A172 (cell line): ENCODE results near the gene SLC17A7. TPM values are rescaled to one million over a fixed set of nuclear protein-coding genes. Genes with fewer than 3 reads are reported as not detected.
"Not testable (repeated sequence)": the region's sequence is repeated elsewhere in the genome, so short reads cannot be mapped to it uniquely, and the experiment has no call there.

Experiments used
- DNase-seq: peaks from one replicate; pipeline ENCODE4 v3.0.0-alpha.2; 2015; ENCODE audit warnings: low spot score
- total RNA-seq: library from RNA; depleted of rRNA; stranded (reverse); fragments of >200 nt; shearing (Covaris generic); gene quantifications from 2 replicates; pipeline ENCODE4 v1.2.3, GENCODE V29; 2014

Gene SLC17A7
- total RNA-seq, 1 experiment from 2014 or later = not detected

- DNase-seq = not testable (repeated sequence)
Observed at GRCh38 chr19:49444100-49444700, 2.9 kb upstream of the SLC17A7 start.

DNA sequence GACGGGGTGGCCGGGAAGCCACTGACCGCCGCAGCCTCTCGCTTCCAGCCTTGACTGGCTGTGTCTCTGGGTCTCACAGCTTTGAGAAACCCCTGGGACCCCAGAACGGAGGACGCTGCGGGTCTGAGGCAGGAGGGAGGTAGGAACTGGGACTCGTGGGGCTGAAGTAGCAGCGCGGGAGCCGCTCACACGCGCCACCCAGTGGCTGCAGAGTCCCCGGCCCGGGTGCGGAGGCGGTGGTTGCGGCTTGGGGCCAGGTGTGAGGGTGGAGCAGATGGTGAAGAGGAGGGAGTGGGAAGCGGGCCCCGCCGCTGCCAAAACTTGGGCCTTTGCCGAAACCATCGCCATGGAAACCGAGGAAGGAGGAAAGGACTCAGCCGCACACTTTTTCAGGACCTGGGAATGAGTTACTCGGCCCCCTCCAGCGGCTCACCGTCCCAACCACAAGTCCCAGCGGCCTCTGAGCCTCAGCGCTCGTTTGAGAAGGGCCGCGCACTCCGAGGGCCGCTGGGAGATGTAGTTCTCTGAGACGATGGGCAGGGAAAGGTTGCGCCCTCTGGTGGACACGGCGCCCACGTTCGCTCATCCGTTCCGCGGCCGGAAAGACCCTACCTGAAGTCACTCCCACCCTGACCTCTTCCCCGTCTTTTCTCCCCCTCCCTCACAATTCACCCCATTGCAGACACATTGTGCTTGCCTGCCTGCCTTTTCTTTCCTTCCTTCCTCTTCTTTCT is 2.2 kb upstream of the SLC17A7 start:
- DNase-seq = peak; percentile 91

DNA sequence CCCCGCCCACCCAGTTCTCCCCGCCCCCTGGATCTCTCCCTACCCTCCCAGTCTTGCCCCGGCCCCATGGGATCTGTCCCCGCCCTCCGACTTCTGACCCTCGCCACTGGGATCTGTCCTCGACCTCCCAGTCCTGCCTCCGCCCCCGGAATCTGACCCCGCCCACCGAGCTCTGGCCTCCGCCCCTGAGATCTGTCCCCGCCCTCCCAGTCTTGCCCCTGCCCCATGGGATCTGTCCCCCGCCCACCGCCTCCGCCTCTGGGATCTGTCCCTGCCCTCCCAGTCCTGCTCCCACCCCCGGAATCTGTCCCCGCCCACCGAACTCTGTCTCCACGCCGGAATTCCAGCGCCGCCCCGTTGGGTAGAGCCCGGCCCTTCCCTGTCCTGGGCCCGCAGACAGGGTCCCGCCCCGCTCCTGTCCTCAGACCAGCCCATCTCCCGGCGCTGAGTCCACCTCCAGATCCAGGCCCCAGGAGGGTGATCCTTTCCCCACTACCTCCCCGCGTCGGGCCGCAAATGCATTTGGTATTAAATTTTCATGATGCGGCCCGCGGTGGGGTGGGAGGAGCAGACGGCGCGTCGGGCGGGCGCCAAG is 1.5 kb upstream of the SLC17A7 start:
- DNase-seq = peak; percentile 84

GRCh38 chr19:49442354-49442753 is 1.0 kb upstream of the SLC17A7 start:
- peak; percentile 35 for DNase-seq

GRCh38 chr19:49441960-49442350 is 628 bp upstream of the SLC17A7 start:
- no peak for DNase-seq

- DNase-seq = no peak
Observed at GRCh38 chr19:49440439-49441209, 703 bp downstream of the SLC17A7 start.

- DNase-seq = no peak
Observed at GRCh38 chr19:49439836-49440235, 1.5 kb downstream of the SLC17A7 start.

DNA sequence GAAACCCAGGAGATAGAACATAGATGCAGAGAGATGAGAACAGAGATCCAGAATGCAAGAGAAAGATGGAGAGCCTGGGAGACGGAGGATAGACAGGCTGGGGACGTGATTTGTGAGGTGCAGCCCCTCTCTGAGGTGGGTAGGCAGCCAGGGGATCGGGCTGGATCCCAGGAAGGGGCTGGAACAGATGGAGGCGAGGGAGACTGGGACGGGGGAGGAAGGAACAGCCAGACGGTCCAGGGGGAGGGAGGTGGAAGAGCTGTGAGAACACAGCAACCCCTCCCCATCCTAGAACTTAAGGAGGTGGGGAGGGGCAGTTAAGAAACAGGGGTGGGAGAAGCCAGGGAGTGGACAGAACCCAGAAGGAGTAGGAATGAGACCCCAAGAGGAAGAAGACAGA is 3.1 kb downstream of the SLC17A7 start:
- DNase-seq = no peak

DNA sequence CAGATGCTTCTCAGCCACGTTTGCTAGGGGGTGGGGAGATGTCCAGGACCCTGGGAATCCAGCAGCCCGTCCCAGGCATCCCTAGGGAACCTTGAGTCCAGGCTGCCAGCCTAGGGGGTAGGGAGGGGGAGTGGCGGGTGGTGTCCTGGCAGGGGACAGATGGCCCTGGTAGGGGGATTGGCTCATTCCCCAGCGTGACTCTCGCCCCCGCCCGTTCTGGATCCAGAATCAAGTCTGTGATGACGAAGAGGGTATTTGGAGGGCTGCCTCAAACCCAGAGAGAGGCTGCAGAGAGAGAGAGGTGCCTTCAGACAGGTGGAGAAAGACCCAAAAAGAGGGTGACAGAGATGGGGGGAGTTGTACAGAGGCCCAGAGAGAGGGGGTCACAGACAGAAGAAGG is 4.1 kb downstream of the SLC17A7 start:
- DNase-seq = no peak

DNA sequence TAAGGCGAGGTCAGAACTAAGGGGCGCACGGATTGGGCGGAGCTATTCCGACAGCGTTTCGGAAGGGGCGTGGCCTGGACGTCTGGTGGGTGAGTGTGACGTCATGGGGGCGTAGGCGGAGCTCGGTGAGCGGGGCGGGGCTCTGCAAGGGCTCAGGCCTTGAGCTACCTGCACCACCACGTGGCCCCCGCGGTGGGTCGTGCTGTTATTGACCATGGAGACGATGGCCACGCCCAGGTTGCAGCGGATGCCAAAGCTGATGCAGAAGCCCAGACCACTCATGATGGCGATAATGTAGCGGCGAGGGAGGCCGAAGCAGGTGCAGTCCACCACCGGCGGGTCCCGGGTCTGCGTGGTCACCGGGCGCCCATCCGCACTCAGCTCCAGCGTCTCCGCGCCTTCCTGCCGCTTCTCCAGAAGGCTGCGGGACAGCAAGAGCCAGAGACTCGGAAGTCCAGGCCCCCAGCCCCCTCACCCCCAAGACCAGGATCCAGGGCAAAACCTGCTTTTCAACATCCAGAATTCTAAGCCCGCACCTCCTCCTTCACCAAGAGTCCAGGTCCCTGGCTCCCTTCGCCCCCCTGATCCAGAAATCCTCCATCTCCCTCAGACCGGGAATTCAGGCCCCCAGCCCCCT is 4.8 kb downstream of the SLC17A7 start:
- DNase-seq = no peak

- no peak for DNase-seq
Observed at GRCh38 chr19:49435670-49436069, 5.7 kb downstream of the SLC17A7 start.

DNA sequence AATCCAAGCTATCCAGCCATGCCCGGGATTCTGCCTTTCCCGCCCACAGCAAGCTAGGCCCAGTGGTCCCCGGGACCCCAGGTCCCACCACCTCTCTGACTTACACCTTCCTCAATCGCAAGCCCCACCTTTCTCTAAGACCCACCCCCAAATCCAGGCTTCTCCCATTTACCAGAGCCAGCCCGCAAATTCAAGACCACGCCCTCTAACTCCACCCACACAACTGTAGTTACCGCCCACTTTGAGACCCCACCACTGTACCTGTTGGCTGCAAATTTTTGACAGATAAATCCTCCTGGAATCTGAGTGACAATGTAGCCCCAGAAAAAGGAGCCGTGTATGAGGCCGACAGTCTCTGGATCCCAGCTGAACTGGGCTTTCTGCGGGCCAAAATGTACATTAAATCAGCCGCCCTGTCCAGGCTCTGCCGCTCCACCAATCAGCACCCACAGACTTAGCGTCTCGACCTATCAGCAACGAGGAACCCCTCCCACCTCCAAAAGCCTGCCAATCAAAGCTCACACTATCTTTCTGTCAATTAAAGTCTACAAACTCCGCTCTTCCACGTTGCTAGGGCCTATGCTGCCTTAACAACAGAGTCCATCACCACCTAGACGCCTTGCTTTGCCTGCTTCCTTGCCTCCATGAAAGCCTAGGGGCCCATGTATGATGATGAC is 6.3 kb downstream of the SLC17A7 start:
- DNase-seq = no peak

DNA sequence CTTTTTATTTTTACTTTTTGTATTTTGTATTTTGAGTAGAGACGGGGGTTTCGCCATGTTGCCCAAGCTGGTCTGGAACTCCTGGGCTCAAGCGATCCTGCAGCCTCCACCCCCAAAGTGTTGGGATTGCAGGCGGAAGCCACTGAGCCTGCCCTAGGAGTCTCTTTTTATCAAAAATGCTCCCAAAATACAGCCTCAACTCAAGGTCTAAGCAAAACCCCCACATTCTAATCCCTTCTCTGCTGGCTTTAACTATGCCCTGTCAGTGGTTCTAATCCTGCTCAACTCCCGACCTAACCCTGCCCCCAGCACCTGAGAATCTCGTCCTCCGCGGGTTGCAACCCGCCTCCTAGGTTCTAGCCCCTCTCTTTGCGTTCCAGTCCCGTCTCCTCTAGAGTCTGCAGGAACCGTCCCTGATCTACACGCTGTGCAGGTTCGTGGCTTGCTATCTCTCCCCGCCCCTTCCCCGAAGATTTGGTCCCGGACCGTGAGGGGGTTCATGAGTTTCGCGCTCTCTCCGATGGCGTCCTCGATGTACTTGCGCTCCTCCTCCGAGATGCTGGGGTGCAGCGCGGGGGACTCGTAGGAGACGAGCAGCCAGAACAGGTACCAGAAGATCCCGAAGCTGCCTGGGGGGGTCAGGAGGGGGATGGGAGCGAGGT is 8.0 kb downstream of the SLC17A7 start:
- DNase-seq = no peak

DNA sequence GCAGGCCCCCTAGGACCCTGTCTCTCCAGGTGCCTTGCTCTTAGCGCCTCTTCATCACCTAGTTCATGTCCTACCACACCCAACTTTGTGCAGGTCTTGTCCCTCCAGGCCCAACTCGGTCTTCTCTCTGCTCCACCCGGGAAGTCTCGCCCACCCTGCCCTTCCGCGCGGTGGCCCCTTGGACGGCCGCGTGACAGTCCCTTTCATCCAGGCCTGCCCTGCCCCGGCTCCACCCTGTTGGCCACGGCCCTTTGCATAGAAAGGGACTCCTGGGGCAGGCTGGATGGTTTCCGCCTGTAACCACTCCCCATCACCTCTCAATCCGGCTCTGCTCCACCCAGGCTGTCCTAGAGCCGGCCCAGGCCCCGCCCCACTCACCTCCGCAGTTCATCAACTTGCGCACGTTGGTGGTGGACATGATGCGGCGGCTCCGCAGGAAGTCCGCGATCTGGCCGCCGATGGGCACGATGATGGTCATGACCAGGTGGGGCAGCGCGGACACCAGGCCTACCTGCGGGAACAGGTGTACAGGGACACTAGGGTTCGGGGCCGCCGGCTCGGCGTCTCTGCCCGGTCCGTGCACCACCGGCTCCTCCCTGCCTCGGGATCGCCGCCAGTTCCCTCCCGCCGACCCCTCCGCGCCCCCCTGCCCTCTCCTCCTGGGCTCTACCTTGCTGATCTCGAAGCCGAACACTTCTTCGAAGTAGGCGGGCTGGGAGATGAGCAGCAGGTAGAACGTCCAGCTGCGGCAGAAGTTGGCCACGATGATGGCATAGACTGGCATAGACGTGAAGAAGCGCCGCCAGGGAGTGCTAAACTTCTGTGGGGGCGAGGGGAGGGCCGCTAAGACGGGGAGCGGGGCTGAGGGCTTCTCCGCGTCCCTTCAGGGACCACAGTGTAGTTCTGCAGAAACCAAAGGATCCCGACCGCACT is 8.9 kb downstream of the SLC17A7 start:
- no peak for DNase-seq

GRCh38 chr19:49431330-49431749 is 10.0 kb downstream of the SLC17A7 start:
- DNase-seq = no peak

DNA sequence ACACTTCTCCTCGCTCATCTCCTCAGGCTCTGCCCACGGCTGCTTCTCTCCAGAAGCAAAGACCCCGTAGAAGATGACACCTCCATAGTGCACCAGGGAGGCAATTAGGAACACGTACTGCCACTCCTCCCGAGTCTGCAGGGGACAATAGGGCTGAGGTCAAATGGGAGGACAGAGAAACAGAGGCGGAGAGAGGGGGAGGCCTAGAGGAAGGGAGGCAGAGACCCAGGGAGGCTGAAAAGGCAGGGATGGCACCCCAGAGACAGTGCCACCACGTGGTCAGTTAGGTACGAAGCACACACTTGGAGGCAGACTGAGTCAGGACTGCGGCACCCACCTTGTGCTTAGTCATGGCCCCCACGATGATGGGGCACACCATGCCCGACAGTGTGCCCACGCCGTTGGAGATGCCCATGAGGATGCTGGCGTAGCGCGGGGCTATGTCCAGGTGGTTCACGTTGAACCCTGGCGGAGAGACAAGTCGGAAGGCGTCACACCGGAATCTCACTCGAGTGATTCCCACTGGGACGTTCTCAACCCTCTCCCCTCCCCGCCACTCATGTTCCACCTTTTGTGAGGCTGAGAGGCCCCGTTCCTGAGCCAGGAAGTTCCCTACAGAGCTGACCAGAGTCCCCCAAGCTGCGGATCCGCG is 10.5 kb downstream of the SLC17A7 start:
- DNase-seq = no peak

DNA sequence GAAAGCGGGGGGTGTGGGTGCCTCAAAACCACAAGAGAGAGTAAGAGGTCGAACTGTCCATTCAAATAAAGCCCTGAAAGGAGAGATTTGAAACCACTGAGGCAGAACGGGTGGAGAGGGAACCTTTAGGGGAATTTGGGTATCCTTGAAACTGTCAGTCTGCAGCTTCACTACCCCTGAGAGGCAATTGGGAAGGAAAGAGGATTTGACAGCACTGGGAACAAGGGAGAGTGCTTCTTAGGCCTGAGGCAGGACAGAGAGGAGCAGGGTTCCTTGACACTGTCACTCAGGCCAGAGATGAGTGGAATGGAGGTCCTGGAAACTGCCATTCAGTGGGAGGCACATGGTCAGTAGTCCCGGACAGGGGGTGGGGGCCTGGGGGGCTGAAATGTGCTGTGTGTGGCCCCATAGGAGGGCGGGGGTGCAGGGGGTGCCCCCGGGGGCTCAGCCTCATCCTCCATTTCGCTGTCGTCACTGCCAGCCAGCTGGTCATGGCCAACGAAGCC is 11.1 kb downstream of the SLC17A7 start:
- no peak for DNase-seq

DNA sequence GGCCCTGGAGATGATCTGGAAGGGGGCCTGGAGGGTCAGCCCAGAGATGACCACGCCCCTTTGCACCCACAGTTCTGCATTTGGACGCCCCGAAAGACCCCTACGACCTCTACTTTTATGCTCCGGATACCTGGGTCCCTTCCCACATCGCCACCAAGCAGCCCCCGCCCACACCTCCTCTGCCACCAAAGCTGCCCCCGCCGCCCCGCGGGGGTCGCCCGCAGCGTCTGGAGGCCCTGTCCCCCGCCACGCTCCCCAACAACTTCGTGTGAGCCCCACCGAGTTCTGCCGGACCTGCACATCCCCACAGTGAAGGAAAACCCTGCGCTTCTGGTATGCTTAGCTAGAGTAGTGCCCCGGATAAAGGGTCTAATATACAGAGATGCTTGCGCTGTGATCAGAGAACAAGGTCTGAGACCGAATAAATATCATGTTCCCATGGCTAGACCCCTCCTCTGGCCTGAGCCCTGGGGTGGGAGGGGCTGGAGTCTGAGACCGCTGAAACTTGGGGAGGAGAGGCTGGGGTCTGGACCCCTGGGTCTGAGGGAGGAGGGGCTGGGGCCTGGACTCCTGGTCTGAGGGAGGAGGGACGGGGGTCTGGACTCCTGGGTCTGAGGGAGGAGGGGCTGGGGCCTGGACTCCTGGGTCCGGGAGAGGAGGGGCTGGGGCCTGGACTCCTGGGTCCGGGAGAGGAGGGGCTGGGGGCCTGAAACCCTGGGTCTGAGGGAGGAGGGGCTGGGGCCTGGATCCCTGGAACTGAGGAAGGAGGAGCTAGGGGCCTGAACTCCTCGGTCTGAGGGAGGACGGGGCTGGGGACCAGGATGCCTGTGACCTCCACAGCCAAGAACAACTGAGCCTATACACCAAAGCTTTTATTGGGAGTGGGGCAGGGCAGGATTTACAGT is 12.5 kb downstream of the SLC17A7 start:
- DNase-seq = no peak
